BLaER1 treated with 17β-estradiol and CSF1 and Interleukin-3, amounts not matched to agents 10 nM and 100 nM (cell line): ENCODE measurements around the gene CCKAR.

ENCODE experiments used
- H3K27ac ChIP-seq, 11 experiments: shearing (Covaris generic); formaldehyde crosslinking; 2 replicates each; pipeline ENCODE4 v1.8.1; 2022
- H3K27me3 ChIP-seq, 11 experiments: shearing (Covaris generic); formaldehyde crosslinking; 2 replicates each; pipeline ENCODE4 v1.8.1; 2022
- H3K36me3 ChIP-seq, 11 experiments: shearing (Covaris generic); formaldehyde crosslinking; 2 replicates each; pipeline ENCODE4 v1.8.1; 2022
- H3K4me1 ChIP-seq, 10 experiments: shearing (Covaris generic); formaldehyde crosslinking; 2 replicates each; pipeline ENCODE4 v1.8.1; 2022
- H3K4me2 ChIP-seq, 11 experiments: shearing (Covaris generic); formaldehyde crosslinking; 2 replicates each; pipeline ENCODE4 v1.8.1; 2022
- H3K4me3 ChIP-seq, 10 experiments: shearing (Covaris generic); formaldehyde crosslinking; 2 replicates each; pipeline ENCODE4 v1.8.1; 2022
- H3K9ac ChIP-seq, 11 experiments: shearing (Covaris generic); formaldehyde crosslinking; 2 replicates each; pipeline ENCODE4 v1.8.1; 2022
- H3K9me3 ChIP-seq, 11 experiments: shearing (Covaris generic); formaldehyde crosslinking; replicated peaks in 1 of 11; 2 replicates each; pipeline ENCODE4 v1.8.1; 2022
- H4K20me1 ChIP-seq, 11 experiments: shearing (Covaris generic); formaldehyde crosslinking; 2 replicates each; pipeline ENCODE4 v1.8.1; 2022
- Cebpa-rat ChIP-seq, 11 experiments: shearing (Covaris generic); IDR thresholded peaks; 2 replicates each; pipeline ENCODE4 v1.8.1; 2022

The CCKAR gene

DNA sequence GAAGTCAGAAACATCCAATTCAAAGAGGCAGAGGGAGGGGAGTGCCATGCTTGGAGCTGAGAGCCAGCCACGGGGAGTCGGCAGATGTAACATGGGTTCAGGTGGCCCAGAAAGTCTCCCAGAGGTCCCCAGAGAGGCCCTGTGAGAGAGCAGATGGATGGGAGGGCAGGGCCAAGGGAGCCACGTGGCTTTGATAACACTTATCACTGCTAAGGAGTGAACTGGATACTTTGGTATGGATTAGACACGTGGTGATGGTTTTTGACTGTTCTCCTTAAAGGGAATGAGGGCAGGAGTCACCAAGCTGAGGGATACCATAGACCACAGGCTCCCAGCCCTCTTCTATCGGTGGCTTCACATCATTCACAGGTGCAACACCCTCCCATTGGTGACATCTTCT lies 13.7 kb downstream of the CCKAR start:
- peaks cover 0 to 6% (median 0%) of the 10 kb centered on the region in 11 experiments; a peak in 4 of 22 replicates for H3K9me3 ChIP-seq
- H3K27me3 ChIP-seq = no peaks in the 10 kb centered on the region
- H3K27ac ChIP-seq = no peak overlapping the region
- H3K36me3 ChIP-seq = no peaks in the 10 kb centered on the region
- H4K20me1 ChIP-seq = no peaks in the 10 kb centered on the region
- no peak overlapping the region for H3K9ac ChIP-seq
- no peak overlapping the region for H3K4me2 ChIP-seq
- no peaks in the 10 kb centered on the region; a peak in 1 of 20 replicates for H3K4me1 ChIP-seq
- H3K4me3 ChIP-seq = no peak overlapping the region
- TF ChIP-seq Cebpa-rat (IDR thresholded peaks at IDR 0.05) = no peak

DNA sequence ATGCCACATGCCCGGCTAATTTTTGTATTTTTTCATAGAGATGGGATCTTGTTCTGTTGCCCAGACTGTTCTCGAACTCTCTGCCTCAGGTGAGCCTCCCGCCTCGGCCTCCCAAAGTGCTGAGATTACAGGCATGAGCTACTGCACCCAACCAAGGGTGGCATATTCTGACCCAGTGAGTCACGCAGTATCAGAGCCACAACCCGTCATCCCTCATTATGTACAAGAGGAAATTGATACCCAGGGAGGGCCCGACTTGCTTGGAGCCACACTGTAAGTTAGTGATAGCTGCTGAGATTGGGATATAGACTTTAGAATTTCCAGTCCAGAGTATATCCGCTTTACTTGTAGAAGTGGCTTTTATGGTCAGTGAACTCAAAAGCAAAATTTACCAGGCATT lies 14.6 kb downstream of the CCKAR start:
- H3K36me3 ChIP-seq = no peaks in the 10 kb centered on the region
- no peak for TF ChIP-seq Cebpa-rat (IDR thresholded peaks at IDR 0.05)

DNA sequence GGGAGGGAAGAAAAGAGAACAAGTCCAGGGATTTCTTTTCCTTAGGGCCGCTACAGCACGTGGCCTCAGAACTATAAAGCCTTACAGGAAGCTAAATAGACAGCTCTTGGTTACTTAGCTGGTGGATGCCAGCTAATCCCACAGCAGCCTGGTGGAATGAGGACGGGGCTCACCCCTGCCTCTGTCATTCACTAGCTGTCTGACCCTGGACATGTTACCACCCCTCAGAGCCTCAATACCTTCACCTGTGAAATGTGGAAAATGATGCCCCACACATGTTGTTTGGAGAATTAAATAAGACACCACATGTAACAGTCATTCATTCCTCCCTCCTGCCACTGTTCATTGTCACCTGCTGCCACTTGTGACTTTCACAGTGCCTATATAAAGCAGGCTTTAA lies 15.7 kb downstream of the CCKAR start:
- Histone ChIP-seq H3K27ac (no peak overlapping the region), H3K36me3 (no peaks in the 10 kb centered on the region), H3K4me1 (no peaks in the 10 kb centered on the region; a peak in 1 of 20 replicates), H3K9ac (no peak overlapping the region), H3K4me3 (no peak overlapping the region), H3K27me3 (no peaks in the 10 kb centered on the region), H3K9me3 (peaks cover 0 to 6% (median 0%) of the 10 kb centered on the region in 11 experiments; a peak in 4 of 22 replicates), H3K4me2 (no peak overlapping the region), H4K20me1 (no peaks in the 10 kb centered on the region)
- no peak for TF ChIP-seq Cebpa-rat (IDR thresholded peaks at IDR 0.05)

More for the DNA sequence above, 14.6 kb downstream of the CCKAR start:
- no peak overlapping the region for H3K4me2 ChIP-seq
- no peaks in the 10 kb centered on the region for H3K27me3 ChIP-seq
- no peaks in the 10 kb centered on the region for H4K20me1 ChIP-seq
- H3K27ac ChIP-seq = no peak overlapping the region
- peaks cover 0 to 6% (median 0%) of the 10 kb centered on the region in 11 experiments; a peak in 4 of 22 replicates for H3K9me3 ChIP-seq
- H3K4me1 ChIP-seq = no peaks in the 10 kb centered on the region; a peak in 1 of 20 replicates
- H3K4me3 ChIP-seq = no peak overlapping the region
- H3K9ac ChIP-seq = no peak overlapping the region

DNA sequence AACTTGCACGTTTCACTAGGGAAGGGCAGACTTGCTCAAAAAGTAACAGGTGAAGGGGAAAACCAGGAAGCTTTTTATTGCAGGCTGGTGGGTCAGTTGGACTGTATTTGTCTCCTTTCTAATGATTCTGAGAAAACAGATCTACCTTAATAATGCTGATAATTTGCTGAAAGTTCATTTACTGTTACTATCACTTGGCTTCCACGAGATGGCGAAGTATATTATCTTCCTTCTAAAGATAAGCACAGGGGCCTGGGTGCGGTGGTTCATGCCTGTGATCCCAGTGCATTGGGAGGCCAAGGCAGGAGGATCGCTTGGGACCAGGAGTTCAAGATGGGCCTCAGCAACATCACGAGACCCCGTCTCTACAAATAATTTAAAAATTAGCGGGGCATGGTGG lies 16.4 kb downstream of the CCKAR start:
- H3K9me3 ChIP-seq = peaks cover 0 to 6% (median 0%) of the 10 kb centered on the region in 11 experiments; a peak in 4 of 22 replicates
- H4K20me1 ChIP-seq = no peaks in the 10 kb centered on the region
- no peak overlapping the region for H3K27ac ChIP-seq
- H3K27me3 ChIP-seq = no peaks in the 10 kb centered on the region
- no peak for TF ChIP-seq Cebpa-rat (IDR thresholded peaks at IDR 0.05)
- H3K4me1 ChIP-seq = no peaks in the 10 kb centered on the region; a peak in 1 of 20 replicates
- H3K4me2 ChIP-seq = no peak overlapping the region
- H3K4me3 ChIP-seq = no peak overlapping the region
- no peaks in the 10 kb centered on the region for H3K36me3 ChIP-seq
- H3K9ac ChIP-seq = no peak overlapping the region

DNA sequence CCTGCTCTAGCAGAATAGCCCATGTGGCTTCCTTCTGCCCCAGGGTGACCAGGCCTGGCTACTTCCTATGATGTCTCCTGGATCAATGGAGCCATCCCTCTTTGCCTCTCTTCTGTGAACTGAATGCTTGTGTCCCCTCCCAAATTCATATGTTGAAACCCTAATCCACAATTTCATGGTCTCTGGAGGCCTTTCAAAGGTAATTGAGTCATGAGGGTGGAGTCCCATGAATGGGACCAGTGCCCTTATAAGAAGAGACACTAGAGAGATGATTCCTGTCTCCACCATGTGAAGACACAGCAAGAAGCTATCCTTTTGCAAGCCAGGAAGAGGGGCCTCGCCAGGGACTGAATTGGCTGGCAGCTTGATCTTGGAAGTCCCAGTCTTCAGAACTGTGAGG lies 18.4 kb downstream of the CCKAR start:
- H3K27ac ChIP-seq = no peak overlapping the region
- H3K4me2 ChIP-seq = no peak overlapping the region
- H3K27me3 ChIP-seq = no peaks in the 10 kb centered on the region
- no peaks in the 10 kb centered on the region; a peak in 1 of 20 replicates for H3K4me1 ChIP-seq
- H3K9me3 ChIP-seq = peaks cover 0 to 6% (median 0%) of the 10 kb centered on the region in 11 experiments; a peak in 4 of 22 replicates
- no peak overlapping the region for H3K4me3 ChIP-seq
- H3K36me3 ChIP-seq = no peaks in the 10 kb centered on the region
- H3K9ac ChIP-seq = no peak overlapping the region
- no peaks in the 10 kb centered on the region for H4K20me1 ChIP-seq
- no peak for TF ChIP-seq Cebpa-rat (IDR thresholded peaks at IDR 0.05)

DNA sequence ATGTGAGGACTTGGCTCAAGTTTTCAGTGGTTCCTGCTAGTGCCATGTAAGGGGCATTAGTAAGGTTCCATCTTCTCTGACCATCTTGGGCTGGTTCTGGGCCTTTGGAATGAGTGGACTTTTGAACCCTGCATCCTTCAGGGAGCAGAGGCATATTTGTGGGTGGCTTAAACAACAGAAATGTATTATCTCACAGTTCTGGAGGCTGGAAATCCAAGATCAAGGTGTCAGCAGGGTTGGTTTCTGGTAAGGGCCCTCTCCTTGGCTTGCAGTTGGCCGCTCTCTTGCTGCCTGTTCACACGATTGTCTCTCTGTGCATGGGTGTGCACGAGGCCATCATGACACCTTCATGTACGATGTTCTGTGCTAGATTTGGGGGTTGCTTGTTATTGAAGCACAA lies 21.3 kb downstream of the CCKAR start:
- no peak for TF ChIP-seq Cebpa-rat (IDR thresholded peaks at IDR 0.05)
- H3K27me3 ChIP-seq = no peaks in the 10 kb centered on the region
- H3K4me1 ChIP-seq = no peaks in the 10 kb centered on the region
- H4K20me1 ChIP-seq = no peaks in the 10 kb centered on the region
- H3K36me3 ChIP-seq = no peaks in the 10 kb centered on the region
- no peak overlapping the region for H3K9ac ChIP-seq
- no peak overlapping the region for H3K4me2 ChIP-seq
- no peak overlapping the region for H3K4me3 ChIP-seq
- H3K27ac ChIP-seq = no peak overlapping the region
- peaks cover 0 to 12% (median 5%) of the 10 kb centered on the region in 11 experiments; a peak in 10 of 22 replicates for H3K9me3 ChIP-seq

DNA sequence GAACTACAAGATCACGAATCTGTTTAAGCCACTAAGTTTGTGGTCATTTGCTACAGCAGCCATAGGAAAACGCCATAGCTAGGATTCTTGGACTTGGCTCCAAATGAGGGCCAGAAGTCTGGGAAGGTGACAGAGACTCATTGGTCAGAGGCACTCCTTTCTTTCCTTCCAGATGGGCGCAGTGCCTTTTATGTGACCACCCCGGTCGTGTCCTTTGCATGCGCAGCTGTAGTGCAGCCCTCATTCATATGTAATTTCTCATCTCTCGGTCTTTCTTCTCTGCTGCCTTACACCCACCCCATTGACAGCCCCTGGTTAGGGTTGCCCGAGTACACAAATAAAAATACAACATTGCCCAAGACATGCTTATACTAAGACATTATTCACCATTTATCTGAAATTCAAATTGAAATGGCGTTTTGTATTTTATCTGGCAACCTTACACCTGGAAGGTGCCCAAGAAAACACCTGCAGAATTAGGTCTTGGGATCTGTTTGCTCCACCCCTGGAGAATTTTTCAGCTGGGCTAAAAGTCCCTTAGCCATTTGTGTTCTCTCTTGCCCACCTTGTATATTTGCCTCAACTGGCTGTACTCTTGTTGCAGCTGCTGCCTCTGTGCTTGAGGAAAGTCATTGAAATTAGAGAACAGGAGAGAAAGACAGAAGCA lies 21.9 kb downstream of the CCKAR start:
- Histone ChIP-seq H3K27ac (no peak overlapping the region), H3K4me1 (no peaks in the 10 kb centered on the region), H4K20me1 (no peaks in the 10 kb centered on the region), H3K4me3 (no peak overlapping the region), H3K9ac (no peak overlapping the region), H3K27me3 (no peaks in the 10 kb centered on the region), H3K4me2 (no peak overlapping the region), H3K36me3 (no peaks in the 10 kb centered on the region), H3K9me3 (peaks cover 0 to 17% (median 11%) of the 10 kb centered on the region in 11 experiments; a peak in 14 of 22 replicates)
- TF ChIP-seq Cebpa-rat (IDR thresholded peaks at IDR 0.05) = no peak

DNA sequence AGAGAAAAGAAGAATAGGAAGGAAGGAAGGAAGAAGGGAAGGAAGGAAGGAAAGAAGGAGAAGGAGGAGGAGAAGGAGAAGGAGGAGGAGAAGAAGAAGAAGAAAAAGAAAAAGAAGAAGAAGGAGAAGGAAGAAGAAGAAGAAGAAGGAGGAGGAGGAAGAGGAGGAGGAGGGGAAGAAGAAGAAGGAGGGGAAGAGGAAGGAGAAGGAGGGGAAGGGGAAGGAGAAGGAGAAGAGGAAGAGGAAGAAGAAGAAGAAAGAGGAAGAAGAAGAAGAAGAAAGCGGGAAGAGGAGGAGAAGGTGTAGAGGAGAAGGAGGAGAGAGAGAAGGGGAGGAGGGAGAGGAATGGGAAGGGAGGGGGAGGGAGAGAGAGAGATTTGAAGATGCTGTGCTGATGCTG lies 22.6 kb downstream of the CCKAR start:
- no peaks in the 10 kb centered on the region for H3K36me3 ChIP-seq
- TF ChIP-seq Cebpa-rat (IDR thresholded peaks at IDR 0.05) = no peak
- peaks cover 0 to 18% (median 9%) of the 10 kb centered on the region in 11 experiments; a peak in 13 of 22 replicates for H3K9me3 ChIP-seq
- H3K27ac ChIP-seq = no peak overlapping the region
- no peaks in the 10 kb centered on the region for H3K27me3 ChIP-seq
- no peak overlapping the region for H3K9ac ChIP-seq
- no peaks in the 10 kb centered on the region for H4K20me1 ChIP-seq
- no peak overlapping the region for H3K4me2 ChIP-seq
- H3K4me3 ChIP-seq = no peak overlapping the region
- H3K4me1 ChIP-seq = no peaks in the 10 kb centered on the region

DNA sequence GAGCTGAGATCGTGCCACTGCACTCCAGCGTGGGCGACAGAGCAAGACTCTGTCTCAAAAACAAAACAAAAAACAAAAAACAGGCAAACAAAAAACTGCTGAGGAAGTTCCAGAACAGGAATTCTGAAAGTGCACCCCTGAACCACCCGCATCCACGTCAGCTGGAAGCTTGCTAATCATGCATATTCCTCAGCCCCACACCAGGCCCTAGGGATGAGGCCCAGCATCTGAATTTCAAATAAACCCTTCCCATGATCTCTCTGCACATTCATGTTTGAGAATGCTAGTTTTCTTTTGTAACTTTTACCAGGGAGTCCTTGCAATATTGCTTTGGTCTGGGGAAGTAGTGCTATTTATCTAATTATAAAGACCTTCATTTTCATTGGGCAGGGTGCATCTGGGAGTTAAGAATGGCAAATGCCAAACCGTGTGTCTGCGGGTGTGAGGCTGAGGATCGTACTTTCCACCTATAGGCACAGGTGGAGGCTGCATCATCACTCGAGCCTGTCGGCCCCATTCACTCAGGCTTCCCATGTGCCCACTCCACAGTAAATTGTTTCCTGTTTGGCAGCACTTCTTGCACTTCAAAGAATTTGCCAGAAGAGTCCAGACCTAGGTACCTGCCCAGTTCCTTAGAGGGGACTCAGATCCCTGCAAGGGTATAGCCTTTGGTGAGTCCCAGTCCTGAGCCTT lies 23.6 kb downstream of the CCKAR start:
- H4K20me1 ChIP-seq = no peaks in the 10 kb centered on the region
- no peak overlapping the region for H3K27ac ChIP-seq
- no peak overlapping the region for H3K4me3 ChIP-seq
- no peaks in the 10 kb centered on the region for H3K36me3 ChIP-seq
- no peaks in the 10 kb centered on the region for H3K27me3 ChIP-seq
- no peaks in the 10 kb centered on the region for H3K4me1 ChIP-seq
- H3K9me3 ChIP-seq = peaks cover 0 to 18% (median 9%) of the 10 kb centered on the region in 11 experiments; a peak in 13 of 22 replicates
- no peak overlapping the region for H3K9ac ChIP-seq
- H3K4me2 ChIP-seq = no peak overlapping the region
- TF ChIP-seq Cebpa-rat (IDR thresholded peaks at IDR 0.05) = no peak
